RKO (cell line): ENCODE data around the gene TMPRSS7.
"Not testable (repeated sequence)": the region's sequence is repeated elsewhere in the genome, so short reads cannot be mapped to it uniquely, and the experiment has no call there.

Experiments
- DNase-seq: peaks from one replicate; pipeline ENCODE4 v3.0.0-alpha.2; 2016; ENCODE audit warnings: low spot score

Gene TMPRSS7

GRCh38 chr3:112061152-112061551 lies 26.6 kb downstream of the TMPRSS7 start:
- DNase-seq = no peak

GRCh38 chr3:112072387-112073060 lies 38.0 kb downstream of the TMPRSS7 start:
- DNase-seq = not testable (repeated sequence)

GRCh38 chr3:112074006-112074405 lies 39.5 kb downstream of the TMPRSS7 start:
- DNase-seq = no peak

GRCh38 chr3:112074616-112075497 lies 40.3 kb downstream of the TMPRSS7 start:
- DNase-seq = peak; percentile 67

GRCh38 chr3:112078125-112079083 lies 43.9 kb downstream of the TMPRSS7 start:
- peak; percentile 21 for DNase-seq

GRCh38 chr3:112083239-112083638 lies 48.7 kb downstream of the TMPRSS7 start:
- no peak for DNase-seq

GRCh38 chr3:112084980-112085705 lies 50.6 kb downstream of the TMPRSS7 start:
- DNase-seq = no peak

GRCh38 chr3:112085735-112086075 lies 51.2 kb downstream of the TMPRSS7 start:
- no peak for DNase-seq

GRCh38 chr3:112086076-112086854 lies 51.7 kb downstream of the TMPRSS7 start, which contains the start of gene C3orf52:
C3orf52 (plus strand) TSS chr3:112086389; CDS start chr3:112086408, 19 bp downstream.
- peak; percentile 81 for DNase-seq

- DNase-seq = peak; percentile 89
Measured at GRCh38 chr3:112086875-112087524, 52.5 kb downstream of the TMPRSS7 start.

GRCh38 chr3:112087746-112088145 lies 53.2 kb downstream of the TMPRSS7 start:
- no peak for DNase-seq

GRCh38 chr3:112088944-112089343 lies 54.4 kb downstream of the TMPRSS7 start:
- DNase-seq = no peak

- no peak for DNase-seq
Measured at GRCh38 chr3:112089956-112090886, 55.7 kb downstream of the TMPRSS7 start.

- no peak for DNase-seq
Measured at GRCh38 chr3:112090887-112091586, 56.5 kb downstream of the TMPRSS7 start.

GRCh38 chr3:112092496-112093179 lies 58.1 kb downstream of the TMPRSS7 start:
- DNase-seq = no peak

- no peak for DNase-seq
Measured at GRCh38 chr3:112093180-112093522, 58.6 kb downstream of the TMPRSS7 start.

- DNase-seq = no peak
Measured at GRCh38 chr3:112095731-112096130, 61.2 kb downstream of the TMPRSS7 start.

- DNase-seq = no peak
Measured at GRCh38 chr3:112096176-112096575, 61.6 kb downstream of the TMPRSS7 start.
